Measurements from ENCODE around the gene TBC1D24. TPM values are rescaled to one million over a fixed set of nuclear protein-coding genes. Genes with fewer than 3 reads are reported as not detected.
"Not testable (repeated sequence)": the region's sequence is repeated elsewhere in the genome, so short reads cannot be mapped to it uniquely, and the experiment has no call there.

Gene TBC1D24
- total RNA-seq, 1 experiment from 2014 or later, result 16.5 TPM

DNA sequence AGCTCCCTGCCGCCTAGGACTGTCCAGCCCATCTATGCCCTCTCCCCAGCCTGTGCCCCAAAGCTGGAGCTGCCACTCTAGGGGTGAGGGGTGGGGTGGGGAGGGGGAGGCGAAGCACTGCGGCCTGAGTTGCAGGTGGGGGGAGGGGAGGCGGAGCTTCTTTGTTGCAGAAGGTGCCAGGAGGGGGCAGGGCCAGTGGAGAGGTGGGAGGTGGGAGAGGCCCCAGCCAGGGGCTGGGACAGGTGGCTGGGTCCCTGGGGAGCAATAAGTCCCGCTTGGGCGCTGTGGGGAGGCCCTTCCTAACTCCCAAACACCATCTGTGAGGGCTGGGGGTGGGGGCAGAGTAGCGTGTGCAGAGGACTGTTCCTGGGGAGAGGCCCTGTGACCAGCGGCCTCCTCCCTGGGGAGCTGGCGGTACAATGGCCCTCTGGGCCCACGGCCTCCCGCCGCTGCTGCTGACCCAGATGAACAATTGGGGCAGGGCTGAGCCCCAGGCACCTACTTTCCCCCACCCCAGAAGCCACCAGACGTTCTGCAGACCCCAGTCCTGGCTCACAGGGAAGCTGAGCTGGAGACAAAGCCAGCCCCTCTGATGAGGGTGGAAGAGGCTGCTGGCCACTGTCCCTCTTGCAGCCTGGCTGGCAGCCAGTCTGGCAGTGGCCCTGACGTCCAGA is 6.1 kb upstream of the TBC1D24 start:
- no peak for DNase-seq (ENCODE audit: low spot score)

DNA sequence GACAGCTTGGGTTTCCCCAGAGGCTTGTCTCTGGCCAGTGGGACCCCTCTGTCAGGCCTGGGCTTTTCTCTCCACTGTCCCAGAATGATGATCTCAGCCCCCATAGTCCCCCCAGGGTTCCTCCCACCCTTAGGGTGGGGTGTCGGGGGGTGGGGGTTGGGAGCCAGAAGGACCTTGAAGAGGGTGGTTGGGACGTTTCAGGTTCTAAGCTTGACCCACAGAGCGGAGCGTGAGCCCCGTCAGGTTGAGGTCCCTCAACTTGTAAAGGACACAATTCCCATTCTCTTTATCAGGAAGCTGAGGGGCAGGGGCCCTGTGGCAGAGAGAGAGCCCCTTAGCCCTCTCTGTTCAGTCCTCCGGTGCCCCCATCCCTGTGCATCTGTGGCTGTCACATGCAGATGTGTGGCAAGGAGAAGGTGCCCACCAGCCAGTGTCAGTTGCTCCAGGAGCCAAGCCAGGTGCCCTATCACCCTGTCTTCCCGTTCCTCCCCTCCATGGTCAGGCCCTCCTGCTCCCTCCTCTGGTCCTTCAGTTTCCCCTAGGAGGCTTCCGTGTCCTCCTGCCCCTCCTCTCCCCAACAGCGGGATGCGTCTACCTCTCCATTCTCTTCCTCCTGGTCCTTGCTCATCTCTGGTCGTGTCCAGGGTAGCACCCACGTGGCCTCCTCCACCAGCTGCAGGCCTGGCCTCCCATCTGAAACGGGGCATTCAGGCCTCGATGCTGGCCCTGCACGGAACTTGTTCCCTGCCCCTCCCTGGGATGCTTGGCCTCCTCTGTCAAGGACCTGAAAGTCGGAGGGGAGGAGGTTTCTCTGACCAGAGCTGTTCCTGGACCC is 5.3 kb upstream of the TBC1D24 start:
- DNase-seq (ENCODE audit: low spot score), result no peak

DNA sequence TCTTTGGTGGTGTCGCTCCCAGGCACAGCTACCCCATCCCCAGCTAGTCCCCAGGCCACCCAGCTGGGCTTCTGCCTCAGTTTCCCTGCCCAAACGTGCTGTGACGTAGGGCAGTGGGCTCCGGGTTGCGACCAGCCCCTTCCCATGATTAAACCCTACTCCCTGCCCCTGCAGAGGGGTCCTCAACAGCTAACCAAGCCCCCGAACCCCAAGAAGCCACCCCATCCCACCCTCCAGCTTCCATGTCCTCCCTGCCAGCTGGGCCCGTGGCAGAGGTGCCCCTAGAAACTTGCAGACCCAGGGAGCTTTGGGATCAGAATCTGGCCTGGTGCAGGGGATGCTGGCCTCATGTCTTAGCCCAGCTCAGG is 4.7 kb upstream of the TBC1D24 start:
- no peak for DNase-seq (ENCODE audit: low spot score)

DNA sequence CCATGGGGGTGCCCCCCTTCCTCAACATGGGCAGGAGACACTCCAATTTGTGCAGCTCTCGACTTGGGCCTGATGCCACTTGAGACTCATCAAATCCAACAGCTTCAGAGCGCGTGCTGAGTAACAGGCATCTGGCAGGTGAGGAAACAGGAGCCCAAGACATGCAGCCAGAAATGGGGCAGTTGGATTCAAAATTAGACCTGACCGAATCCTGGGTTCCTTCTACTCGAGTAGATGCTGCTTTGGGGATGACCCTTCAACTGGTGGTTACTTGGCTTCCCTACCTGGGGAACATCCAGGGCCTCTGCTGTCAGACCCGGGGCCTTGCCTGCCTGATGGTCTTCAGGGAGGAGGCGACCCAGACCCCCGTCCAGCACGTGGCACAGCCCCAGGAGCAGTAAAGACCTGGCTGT is 4.3 kb upstream of the TBC1D24 start:
- DNase-seq (ENCODE audit: low spot score), result no peak

DNA sequence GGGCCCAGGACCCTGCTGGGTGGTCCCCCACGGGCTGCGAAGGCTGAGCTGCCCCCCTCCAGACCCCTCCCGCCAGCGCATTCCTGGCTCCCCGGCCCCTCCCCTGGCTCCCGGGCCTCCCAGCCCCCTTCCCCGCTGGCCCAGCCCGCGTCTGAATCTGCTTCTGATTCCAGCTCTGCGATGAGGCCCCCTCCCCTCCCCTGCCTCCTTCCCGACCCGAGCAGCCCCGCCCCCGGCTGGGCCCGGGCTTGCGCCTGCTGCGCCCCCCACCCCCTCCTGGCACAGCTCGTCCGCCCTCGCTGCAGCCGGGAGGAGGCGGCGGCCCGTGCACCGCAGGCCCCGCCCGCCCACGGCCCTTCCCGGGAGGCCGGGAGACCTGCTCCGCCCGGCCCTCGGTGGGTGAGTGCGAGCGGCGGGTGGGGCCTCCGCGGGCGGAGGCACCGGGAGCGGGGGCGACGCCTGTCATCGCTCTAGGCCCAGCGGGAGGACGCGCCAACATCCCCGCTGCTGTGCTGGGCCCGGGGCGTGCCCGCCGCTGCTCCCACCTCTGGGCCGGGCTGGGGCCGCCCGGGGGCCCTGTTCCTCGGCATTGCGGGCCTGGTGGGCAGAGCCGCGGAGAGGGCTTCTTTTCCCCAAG is 3.8 kb upstream of the TBC1D24 start, which contains the start of gene NTN3:
Gene NTN3, plus strand, starts transcription at position 282 of the 637 bp plus-strand sequence. CDS start 405 bp downstream, outside the sequence.
- no peak for DNase-seq (ENCODE audit: low spot score)

DNA sequence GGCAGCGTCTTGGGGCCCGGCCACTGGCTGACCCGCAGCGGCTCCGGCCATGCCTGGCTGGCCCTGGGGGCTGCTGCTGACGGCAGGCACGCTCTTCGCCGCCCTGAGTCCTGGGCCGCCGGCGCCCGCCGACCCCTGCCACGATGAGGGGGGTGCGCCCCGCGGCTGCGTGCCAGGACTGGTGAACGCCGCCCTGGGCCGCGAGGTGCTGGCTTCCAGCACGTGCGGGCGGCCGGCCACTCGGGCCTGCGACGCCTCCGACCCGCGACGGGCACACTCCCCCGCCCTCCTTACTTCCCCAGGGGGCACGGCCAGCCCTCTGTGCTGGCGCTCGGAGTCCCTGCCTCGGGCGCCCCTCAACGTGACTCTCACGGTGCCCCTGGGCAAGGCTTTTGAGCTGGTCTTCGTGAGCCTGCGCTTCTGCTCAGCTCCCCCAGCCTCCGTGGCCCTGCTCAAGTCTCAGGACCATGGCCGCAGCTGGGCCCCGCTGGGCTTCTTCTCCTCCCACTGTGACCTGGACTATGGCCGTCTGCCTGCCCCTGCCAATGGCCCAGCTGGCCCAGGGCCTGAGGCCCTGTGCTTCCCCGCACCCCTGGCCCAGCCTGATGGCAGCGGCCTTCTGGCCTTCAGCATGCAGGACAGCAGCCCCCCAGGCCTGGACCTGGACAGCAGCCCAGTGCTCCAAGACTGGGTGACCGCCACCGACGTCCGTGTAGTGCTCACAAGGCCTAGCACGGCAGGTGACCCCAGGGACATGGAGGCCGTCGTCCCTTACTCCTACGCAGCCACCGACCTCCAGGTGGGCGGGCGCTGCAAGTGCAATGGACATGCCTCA is 3.1 kb upstream of the TBC1D24 start:
- no peak for DNase-seq (ENCODE audit: low spot score)

DNA sequence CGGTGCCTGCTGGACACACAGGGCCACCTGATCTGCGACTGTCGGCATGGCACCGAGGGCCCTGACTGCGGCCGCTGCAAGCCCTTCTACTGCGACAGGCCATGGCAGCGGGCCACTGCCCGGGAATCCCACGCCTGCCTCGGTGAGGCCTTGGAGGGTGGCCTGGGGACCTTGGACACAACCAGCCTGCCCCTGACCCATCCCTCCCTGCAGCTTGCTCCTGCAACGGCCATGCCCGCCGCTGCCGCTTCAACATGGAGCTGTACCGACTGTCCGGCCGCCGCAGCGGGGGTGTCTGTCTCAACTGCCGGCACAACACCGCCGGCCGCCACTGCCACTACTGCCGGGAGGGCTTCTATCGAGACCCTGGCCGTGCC is 2.5 kb upstream of the TBC1D24 start:
- no peak for DNase-seq (ENCODE audit: low spot score)

DNA sequence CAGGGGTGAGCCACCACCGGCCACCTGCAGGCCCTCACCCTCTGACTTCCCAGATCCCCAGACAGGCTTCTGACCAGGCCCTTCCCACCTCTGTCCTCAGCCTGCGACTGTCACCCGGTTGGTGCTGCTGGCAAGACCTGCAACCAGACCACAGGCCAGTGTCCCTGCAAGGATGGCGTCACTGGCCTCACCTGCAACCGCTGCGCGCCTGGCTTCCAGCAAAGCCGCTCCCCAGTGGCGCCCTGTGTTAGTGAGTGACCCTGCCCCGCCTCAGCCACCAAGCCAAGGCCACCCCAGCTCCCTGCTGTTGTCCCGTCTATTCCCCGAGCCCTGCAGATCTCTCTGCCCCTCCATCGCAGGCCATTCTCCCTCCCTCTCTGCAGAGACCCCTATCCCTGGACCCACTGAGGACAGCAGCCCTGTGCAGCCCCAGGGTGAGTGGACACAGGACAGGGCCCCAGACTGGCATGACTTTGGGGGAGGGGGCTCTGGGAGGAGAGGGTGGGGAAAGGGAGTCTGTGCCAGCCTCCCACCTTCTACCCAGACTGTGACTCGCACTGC is 2.0 kb upstream of the TBC1D24 start:
- no peak for DNase-seq (ENCODE audit: low spot score)

DNA sequence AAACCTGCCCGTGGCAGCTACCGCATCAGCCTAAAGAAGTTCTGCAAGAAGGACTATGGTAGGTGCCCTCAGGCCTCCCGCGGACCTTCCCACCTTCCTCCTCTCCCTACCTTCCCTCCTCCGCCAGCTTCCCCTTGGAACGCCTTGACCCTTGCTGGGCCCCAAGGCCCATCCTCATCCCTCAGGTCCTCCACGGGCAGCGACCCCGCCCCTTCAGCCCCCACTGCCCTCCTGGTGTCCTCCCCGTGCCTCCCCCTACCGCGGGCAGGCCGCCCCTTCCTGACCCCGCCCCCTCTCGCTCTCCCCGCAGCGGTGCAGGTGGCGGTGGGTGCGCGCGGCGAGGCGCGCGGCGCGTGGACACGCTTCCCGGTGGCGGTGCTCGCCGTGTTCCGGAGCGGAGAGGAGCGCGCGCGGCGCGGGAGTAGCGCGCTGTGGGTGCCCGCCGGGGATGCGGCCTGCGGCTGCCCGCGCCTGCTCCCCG is 1.4 kb upstream of the TBC1D24 start:
- no peak for DNase-seq (ENCODE audit: low spot score)

DNA sequence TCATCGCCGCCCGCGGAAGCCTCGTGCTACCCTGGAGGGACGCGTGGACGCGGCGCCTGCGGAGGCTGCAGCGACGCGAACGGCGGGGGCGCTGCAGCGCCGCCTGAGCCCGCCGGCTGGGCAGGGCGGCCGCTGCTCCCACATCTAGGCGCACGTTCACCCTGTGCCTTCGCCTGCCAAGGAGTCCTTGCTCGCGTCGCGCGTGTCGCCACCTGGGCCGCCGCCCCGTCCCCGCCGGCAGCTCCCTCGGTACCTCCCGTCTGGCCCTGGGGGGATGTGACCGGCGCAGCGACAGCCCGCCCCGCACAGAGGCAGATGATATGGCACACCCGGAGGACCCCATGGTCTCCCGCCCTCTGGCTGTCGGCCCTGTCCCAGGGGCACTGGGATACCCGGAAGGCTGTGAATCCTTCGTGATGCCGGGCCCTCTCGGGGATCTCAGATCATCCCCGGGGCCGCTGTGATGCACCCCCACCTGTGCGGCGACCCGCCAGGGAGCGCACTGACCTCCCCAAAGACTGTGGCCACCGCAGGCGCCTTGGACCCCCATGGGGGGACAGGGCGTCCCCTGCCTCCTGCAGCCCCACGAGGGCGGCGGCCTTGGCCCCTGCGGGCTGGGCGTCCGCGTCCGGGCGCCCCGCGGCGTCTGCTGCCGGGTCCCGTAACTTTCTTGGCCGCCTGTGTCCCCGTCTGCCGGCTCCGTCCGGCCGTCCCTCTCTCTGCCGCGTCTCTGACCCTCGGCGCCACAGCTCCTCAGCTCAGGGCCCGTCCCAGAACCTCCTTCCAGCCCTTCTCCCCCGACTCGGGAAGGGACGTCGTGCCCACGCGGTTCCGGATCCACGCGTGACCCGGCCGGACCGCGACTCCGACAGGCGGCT is 689 bp upstream of the TBC1D24 start:
- peak; percentile 47 for DNase-seq (ENCODE audit: low spot score)

DNA sequence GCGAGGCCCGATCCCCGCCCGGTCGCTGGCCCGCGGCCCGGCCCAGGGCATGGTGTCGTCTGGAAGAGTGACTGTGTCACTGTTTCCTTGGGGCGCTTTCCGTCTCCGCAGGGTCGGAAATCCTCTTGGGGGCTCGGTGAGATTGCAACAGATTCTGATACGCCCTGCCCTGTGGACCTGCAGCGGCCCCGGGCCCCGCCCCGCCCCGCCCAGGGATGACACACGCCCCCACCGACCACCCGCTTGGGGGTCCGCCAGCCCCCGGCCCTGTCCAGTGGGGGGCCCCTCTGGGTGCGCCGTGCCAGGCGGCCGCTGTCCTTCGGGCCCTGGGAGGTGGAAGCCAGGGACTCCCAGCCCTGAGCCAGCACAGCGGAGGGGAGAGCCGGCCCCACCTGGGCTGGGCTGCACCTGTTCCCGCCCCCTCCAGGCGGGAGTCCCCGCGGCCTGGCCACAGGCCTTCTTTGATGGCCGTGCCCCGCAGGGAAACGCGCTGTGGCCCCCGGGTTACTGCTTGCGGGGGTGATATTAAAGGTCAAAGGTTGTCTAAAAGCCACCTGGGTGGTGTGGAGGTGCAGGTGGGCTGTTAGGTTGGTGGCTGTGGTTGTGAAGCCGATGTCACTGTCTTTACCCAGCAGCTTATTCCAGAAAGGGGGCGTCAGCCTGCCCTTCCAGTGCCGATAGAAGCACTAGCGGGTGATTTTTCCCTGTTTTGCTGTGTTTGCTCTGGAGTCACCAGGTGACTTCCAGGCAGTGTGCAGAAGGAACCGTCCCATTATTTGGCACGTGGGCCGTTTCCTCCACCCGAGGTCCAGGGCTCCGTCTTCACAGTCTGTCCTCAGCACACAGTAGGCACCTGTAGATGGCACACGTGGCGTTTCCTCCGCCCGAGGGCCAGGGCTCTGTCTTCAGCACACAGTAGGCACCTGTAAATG is 752 bp downstream of the TBC1D24 start:
- peak; percentile 33 for DNase-seq (ENCODE audit: low spot score)

DNA sequence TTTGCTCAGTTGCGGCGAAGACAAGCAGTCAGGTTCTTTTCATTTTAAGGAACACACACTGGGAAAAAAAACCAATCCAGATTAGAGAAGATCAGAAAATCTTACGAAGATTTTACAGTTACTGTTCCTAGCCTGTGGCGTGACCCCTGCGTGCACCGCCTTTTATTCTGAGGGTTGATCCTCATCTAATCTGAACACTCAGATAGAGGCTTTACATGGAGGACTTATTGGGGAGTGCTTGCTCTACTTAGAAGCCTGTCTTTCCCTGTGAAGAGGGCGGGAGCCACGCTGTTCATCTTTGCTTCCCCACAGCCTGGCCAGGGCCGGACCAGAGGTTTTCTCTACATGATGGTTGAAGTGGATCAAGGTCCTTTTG is 1.4 kb downstream of the TBC1D24 start:
- DNase-seq (ENCODE audit: low spot score), result no peak

DNA sequence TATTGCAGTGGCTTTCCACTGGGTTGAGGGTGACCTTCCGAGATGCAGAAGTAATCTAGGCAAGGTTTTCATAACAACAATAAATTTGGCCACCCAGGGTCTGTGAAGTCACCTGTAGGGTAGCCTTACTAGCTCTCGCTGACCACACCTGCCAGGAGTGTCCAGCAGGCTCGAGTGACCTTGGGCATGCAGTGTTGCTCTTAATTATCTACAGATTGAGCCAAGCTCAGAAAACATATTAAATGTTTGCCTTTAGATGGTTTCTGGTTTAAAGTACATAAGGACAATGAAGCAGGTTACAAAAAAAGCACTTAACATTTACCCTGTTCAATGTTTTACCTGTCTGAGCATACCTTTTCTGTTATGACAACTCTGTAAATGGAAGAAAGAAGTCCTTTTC is 1.8 kb downstream of the TBC1D24 start:
- no peak for DNase-seq (ENCODE audit: low spot score)

DNA sequence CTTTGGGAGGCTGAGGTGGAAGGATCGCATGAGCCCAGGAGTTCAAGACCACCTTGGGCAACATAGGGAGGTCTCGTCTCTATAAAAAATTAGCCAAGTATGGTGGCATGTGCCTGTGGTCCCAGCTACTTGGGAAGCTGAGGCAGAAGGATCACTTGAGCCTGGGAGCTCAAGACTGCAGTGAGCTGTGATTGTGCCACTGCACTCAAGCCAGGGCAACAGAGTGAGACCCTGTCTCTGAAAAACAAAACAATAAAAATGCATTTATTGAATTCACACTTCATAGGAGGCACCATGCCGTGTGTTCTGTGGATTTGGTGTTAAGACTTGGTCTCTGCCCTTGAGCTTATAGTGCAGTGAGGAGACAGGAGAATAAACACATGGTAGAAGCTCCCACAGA is 2.4 kb downstream of the TBC1D24 start:
- DNase-seq (ENCODE audit: low spot score), result no peak

DNA sequence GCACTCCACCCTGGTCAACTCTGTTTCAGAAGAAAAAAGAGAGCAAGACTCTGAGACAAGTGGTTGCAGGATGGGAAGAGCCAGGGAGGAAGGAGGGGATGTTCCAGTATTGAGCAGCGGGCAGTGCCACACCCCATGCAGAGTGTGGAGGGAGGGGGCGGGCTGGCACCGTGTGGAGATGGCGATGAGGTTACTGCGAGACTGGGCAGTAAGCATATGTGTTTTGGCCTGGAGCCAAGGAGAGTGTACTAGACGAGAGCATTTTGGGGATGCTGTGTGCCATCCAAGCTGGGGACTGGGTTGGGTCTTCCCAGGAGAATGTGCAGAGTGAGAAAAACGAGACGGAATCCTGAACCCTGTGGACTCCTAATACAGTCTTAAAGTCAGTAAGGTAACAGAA is 3.4 kb downstream of the TBC1D24 start:
- DNase-seq (ENCODE audit: low spot score), result no peak

DNA sequence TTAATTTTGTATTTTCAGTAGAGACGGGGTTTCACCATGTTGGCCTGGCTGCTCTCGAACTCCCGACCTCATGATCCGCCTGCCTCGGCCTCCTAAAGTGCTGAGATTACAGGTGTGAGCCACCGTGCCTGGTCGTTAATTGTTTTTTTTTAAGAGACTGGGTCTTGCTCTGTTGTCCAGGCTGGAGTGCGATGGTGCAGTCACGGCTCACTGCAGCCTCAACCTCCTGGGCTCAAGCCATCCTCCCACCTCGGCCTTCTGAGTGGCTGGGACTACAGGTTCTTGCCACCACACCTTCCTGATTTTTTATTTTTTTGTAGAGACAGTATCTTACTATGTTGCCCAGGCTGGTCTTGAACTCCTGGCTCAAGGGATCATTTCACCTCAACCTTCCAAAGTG is 5.1 kb downstream of the TBC1D24 start:
- not testable (repeated sequence) for DNase-seq (ENCODE audit: low spot score)

DNA sequence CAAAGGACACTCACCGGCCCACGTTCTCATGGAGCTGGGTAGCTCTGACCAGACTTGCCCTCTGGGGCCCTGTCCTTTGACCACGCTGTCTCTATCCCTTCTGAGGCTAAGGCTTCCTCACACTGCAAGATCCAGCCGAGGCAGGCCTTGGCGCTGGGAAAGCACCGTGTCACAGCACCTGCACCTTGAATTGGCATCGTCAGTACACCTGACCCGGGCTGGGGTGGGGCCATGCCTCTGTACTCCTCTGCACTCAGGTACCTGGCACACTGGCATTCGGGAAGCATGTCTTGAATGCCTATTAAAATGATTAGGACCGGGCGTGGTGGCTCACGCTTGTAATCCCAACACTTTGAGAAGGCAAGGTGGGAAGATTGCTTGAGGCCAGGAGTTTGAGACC is 6.0 kb downstream of the TBC1D24 start:
- DNase-seq (ENCODE audit: low spot score), result no peak

DNA sequence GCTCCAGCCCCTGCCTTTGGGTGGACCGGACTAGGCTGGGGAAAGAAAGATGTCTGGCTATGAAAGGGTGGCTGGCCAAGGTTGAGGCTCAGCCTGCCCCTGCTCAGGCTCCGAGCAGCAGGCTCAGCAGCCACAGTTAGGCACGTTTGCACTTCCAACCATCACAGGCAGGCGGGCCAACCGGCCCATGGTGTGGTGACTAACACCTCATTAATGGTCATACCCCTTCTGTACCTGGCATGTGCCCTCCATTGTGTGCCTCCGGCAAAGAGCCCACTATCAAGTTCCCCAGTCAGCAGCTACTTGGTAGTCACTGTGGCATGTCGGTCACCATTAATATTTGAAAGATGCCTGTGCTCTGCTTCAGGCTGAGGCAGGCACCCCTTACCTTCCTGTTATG is 6.7 kb downstream of the TBC1D24 start:
- DNase-seq (ENCODE audit: low spot score), result no peak

DNA sequence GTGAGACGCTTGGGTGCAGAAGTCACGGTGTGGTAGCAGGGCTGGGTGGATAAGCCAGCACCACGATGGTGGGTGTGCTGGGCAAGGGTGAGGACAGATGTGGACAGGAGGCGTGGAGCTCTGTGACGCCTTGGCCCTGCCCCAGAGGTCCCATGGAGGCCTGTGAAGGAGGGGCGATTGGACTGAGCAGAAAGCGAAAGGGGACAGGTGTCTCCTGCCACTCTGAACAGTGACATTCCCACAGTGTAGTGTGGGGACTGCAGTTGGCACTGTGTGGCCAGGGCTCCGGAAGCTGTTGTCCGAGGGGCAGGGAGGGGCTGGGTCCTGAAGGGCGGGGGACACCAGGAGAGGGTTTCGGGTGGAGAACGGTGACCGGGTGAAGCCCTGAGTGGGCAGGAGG is 7.3 kb downstream of the TBC1D24 start:
- no peak for DNase-seq (ENCODE audit: low spot score)

Measured in HT-29 (cell line).